Right renal cortex interstitium (tissue), 3 donors: ENCODE results near the gene RGS17. TPM values are rescaled to one million over a fixed set of nuclear protein-coding genes. Genes with fewer than 3 reads are reported as not detected.

Experiments used
- DNase-seq, 3 donors: peaks; one replicate each; pipeline ENCODE4 v3.0.0-alpha.2; 2013; ENCODE audit warnings: low read depth in 3 of 3, low spot score in 2 of 3
- polyA plus RNA-seq, 3 donors: library from polyadenylated mRNA; unstranded; fragments of 120-200 nt; gene quantifications; one replicate each; pipeline ENCODE4 v1.2.1, GENCODE V29; 2013; ENCODE audit not compliant: insufficient read length in 3 of 3

The RGS17 gene
- polyA plus RNA-seq, 3 donors: 2.2 to 2.7 (median 2.4) TPM

DNA sequence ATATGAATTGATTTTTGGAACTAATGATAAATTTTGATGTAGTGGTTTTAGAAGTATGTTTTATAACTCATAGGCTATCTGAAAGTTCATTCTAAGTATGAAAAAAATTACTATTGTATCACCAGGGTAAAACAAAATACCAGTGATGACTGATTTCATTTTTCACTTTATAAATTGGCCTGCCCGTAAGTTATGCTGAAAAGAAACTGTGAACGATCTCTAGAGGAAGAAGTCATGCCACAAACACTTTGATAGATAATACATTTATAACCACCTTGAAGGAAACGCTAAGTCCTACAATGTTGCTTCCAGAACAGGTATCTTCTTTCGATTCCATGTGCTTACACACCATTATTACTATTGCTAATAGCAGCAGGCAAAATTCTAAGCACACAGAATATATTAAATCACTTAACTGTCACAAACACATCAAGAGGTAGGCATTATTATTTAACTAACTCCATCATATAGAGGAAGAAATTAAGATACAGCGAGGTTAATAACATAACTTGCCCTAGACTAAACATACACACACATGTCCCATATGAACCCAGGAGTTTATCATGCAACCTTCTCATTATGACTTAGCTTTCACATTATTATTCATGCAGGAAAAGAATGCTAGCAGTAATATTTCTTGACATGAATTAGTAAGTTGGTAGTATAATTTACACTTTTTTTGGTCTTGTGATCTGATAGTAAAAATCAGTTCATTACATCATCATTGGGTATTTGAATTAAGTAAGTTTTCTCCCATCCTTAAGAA lies 44.7 kb downstream of the RGS17 start:
- no peak for DNase-seq

DNA sequence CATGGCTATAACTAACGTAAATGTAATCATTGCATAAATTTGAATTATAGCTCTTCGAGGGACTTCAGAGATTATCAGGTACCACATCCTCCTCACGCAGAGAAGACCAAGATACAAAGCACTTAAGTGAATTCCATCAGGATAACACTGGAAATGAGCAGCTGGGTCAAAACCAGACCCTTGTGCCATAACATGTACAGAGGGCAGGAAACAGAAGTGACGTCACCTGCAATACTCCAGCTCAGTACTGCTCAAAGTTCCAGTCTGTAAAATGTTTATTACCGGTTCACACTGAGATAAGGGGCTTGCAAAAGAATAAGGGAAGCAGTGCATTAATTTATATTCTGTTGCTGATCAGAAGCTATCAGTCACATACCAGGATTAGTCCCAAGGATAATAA lies 45.8 kb downstream of the RGS17 start:
- no peak for DNase-seq

DNA sequence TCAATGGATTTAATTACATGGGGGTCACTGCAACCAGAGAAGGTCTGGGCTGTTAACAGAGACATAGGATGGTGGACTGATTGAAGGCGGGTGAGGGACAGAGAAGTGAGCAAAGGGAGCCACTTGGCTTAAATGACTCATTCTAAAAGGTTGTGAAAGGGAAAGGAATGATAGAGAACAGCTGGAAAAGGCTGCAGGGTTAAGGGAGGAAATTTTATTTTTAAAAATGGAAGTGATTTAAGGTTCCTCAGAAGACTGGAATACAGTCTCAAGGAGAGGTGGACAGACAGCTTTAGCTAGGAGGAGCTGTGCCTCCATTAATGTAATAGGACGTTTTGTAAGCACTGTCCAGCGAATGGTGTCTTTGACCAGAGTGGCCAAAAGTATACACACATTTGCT lies 46.7 kb downstream of the RGS17 start:
- DNase-seq: no peak

DNA sequence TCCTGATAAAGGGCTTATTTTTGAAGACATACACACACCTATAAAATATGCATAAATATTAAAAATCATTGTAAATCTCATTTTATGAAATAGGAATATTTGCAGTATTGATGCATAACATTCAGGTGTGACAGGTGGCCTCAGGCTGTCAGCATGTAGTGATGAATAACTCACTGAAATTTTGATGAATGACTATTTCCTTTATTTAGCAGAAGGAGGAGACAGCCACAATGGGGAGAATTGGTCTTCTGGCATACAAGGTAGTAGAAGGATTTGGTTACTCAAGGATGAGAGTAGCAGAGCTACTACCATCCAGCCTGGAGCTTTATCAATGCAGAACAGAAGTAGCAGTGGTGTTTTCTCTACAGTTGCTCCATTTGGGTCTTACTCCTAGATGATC lies 47.2 kb downstream of the RGS17 start:
- DNase-seq: no peak

- DNase-seq: no peak
These were observed 49.2 kb downstream of the RGS17 start for GRCh38 chr6:153081914-153082313.

- DNase-seq: no peak
These were observed 54.7 kb downstream of the RGS17 start for GRCh38 chr6:153076431-153076830.

DNA sequence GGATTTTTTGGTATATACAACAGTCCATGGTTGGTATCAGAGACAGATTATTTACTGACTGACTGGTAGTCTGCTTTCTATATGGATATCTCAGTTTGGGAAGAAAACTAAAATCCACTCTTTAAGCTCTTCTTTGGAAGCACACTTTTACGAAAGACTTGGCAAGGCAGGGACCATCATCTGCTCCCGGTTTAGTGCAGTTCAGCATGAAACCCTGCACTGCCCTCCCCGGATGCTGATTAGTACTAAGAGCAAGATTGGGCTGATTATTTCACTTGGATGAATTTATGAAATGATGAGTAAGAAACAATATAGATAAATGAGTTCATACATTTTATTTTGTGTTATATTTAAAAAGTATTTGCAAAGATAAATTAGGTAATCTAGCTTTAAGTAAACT lies 56.3 kb downstream of the RGS17 start:
- no peak for DNase-seq

- no peak for DNase-seq
These were observed 57.2 kb downstream of the RGS17 start for GRCh38 chr6:153073841-153074240.

DNA sequence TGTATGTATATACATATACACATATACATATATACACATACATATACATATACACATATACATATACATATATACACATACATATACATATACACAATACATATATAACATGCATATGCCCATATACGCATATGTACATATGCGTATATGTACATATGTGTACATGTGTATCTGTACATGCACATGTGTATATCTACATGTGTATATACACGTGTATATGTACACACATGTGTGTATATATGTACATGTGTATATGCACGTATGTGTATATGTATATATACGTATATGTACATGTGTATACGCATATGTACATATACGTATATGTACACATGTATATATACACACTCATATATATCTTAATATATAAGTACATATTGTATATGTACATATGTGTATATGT lies 60.3 kb downstream of the RGS17 start:
- no peak for DNase-seq

DNA sequence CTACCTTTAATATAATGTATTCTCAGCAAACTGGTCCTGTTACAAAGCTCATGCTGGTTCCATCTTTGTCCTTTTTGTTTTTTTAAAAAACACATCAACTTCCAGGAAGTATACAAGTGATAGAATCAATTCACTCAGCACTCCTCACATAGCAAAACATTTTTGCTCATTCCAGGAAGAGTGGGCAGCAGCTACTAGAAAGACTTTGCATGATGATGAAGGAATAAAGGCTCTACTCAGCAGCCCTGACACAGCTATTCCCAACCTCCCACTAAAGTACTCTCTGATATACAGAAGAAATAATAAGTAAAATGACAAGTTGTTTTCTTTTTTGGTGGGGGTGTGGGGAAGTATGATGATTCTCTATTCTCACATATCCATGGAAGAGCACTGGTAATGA lies 61.2 kb downstream of the RGS17 start:
- DNase-seq: no peak

GRCh38 chr6:153065222-153065621 lies 65.9 kb downstream of the RGS17 start:
- no peak for DNase-seq

DNA sequence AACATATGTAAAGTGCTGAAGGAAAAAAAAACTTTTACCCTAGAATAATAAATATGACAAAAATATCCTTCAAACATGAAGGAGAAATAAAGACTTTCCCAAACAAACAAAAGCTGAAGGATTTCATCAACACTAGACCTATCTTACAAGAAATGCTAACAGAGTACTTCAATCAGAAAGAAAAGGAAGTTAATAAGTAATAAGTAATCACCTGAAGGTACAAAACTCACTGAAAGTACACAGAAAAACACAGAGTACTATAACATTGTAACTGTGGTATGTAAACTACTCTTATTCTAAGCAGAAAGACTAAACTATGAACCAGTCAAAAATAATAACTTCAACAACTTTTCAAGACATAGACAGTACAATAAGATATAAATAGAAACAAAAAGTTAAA lies 67.1 kb downstream of the RGS17 start:
- no peak for DNase-seq

DNA sequence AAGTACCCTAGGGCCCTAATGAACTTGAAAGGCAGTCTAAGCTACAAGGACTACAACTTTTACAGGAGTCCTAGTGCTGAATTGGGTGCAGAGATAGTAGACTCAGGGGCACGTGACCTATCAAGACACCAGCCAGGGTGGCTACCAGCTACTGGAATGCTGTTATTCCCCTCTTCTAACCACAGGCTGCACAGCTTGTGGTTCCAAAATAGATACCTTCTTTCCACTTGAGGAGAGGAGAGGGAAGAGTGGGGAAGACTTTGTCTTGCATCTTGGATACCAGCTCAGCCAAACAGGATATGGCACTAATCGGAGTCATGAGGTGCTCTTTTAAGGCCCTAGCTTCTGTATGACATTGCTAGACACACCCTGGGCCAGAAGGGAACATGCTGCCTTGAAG lies 68.6 kb downstream of the RGS17 start:
- no peak for DNase-seq

GRCh38 chr6:153059757-153060156 lies 71.3 kb downstream of the RGS17 start:
- no peak for DNase-seq

GRCh38 chr6:153059311-153059710 lies 71.8 kb downstream of the RGS17 start:
- no peak for DNase-seq

DNA sequence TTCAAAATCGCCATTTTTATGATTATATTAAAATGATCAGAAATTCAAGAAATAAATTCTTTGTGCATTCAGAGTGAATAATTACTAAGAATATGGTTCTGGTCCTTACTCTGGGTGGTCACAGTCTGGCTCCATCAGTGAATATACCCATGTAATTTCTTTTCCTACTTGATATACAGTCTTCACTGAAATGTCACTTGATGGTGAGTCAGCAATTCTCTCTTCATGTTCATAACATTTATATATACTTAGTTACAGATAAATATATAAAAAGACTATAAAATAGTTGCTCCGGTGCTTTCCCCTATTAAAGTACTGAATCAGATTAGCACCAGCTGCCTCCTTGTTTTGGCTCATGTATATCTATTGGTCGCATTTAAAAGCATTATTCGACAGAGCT lies 72.2 kb downstream of the RGS17 start:
- DNase-seq: no peak

DNA sequence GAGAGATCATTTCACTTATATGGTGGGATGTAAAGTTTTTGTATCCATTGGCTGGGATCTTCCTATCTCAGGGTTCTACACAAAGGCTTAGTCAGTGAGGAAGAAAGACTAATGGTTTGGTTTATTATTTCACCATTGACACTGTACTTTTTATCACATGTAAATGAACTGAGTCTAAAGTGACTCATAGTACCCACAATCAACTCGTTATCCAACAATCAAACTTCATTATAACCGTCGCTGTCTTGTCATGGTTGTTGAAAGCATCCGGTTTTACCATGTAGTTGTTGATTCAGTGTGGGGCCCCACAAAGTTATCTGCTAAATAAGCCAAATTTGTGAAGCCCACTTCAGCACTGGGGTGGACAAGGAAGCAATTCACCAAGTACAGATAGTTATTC lies 72.8 kb downstream of the RGS17 start:
- no peak for DNase-seq

DNA sequence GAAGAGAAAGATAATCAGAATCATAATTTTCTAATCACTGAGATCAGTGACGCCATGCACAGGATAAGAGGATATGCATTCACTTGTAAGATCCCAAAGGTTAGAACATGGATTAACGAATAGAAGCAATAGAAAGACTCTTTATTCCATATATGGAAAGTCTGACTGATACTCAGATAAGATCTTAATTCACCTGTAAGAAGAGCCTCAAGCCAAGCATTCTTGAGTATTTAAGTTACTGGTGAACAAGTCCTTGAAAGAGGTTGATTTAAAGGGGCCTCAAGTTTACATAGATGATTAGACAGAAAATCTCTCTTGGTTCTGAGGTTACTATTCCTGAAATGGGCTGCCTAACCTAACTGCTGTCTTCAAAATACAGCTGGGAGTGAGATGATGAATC lies 74.8 kb downstream of the RGS17 start:
- no peak for DNase-seq

DNA sequence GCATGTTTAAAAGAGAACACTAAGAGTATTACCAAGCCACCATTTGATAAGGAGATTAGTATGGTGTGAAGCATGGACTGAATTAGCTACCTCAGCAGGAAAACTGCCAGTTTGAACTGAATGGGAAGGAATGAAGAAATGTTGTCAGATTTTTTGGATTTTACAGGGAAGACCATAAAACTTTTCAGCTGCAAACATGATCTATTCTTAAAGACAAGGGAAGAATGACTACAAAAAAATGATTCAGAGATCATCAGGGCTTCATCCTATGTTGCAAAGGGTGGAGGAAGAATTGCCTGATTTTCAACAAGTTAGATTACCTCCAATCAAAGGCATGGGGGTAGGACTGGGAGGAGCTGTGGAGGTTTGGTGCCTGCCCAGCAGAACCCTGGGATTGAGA lies 79.3 kb downstream of the RGS17 start:
- DNase-seq: no peak

GRCh38 chr6:153048631-153049030 lies 82.5 kb downstream of the RGS17 start:
- DNase-seq: no peak

- no peak for DNase-seq
These were observed 83.7 kb downstream of the RGS17 start for GRCh38 chr6:153047386-153047785.

DNA sequence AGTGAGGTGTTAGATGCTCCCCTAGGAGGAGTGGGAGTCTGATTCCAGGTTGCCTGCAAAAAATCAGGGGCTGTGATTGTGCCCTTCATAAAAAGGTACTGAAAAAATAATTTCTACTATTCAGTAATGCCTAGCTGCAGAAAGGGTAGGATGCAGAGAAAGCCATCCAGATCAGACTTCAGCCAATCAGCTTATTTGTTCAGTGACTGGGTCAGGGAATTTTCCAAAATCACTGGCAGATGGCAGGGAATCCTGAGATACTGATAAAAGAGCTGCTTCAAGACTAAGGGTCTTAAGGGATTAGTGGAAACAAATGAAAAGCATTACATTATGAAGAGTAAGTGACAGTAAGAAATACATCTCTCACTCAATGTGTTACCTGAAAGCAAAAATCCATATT lies 85.8 kb downstream of the RGS17 start:
- DNase-seq: no peak

- DNase-seq: no peak
These were observed 86.8 kb downstream of the RGS17 start for GRCh38 chr6:153044295-153044694.
